Psoas muscle (tissue), 8 donors: ENCODE results near the gene GLB1L2. TPM values are rescaled to one million over a fixed set of nuclear protein-coding genes. Genes with fewer than 3 reads are reported as not detected.

Source experiments
- ATAC-seq, 4 donors: fragments of 200-7000 bp; cut with Tn5 transposase; one replicate each; pipeline ENCODE4 v1.9.1; 2020; ENCODE audit warnings: moderate library complexity in 3 of 4, mild to moderate bottlenecking in 2 of 4
- DNase-seq, 2 donors: peaks; one replicate each; pipeline ENCODE4 v3.0.0-alpha.2; 2020
- H3K27ac ChIP-seq: fragments of 200-600 bp; one replicate; pipeline ENCODE4 v1.8.0; 2022
- H3K27me3 ChIP-seq, 3 donors: fragments of 200-600 bp in 1 of 3; one replicate each; pipeline versions ENCODE4 v1.6.1 to v1.8.0; 2013 to 2022; ENCODE audit warnings: low read length in 2 of 3, mild to moderate bottlenecking in 2 of 3, moderate library complexity in 1 of 3; ENCODE audit not compliant: insufficient read depth in 3 of 3
- H3K36me3 ChIP-seq, 2 donors: fragments of 200-600 bp in 1 of 2; one replicate each; pipeline versions ENCODE4 v1.6.1 to v1.8.0; 2013 to 2022; ENCODE audit warnings: low read depth in 1 of 2, mild to moderate bottlenecking in 1 of 2, moderate library complexity in 1 of 2; ENCODE audit not compliant: insufficient read depth in 1 of 2
- H3K4me1 ChIP-seq: fragments of 200-600 bp; one replicate; pipeline ENCODE4 v1.8.0; 2022
- H3K4me3 ChIP-seq: fragments of 200-600 bp; one replicate; pipeline ENCODE4 v1.8.0; 2022; ENCODE audit warnings: mild to moderate bottlenecking
- H3K9me3 ChIP-seq: fragments of 200-600 bp; one replicate; pipeline ENCODE4 v1.8.0; 2022
- WGBS, 3 donors: extraction: QIAGEN DNeasy Blood & Tissue Kit; methylation state at CpG; one replicate each; pipeline versions ENCODE4 v1.1.6 to v1.1.7; 2013; 5-methylcytosine and 5-hydroxymethylcytosine counted together
- intact Hi-C, 2 donors: fragments of 100-400 bp; cut with DNase I; formaldehyde crosslinking; loops; one replicate each; pipeline versions ENCODE4 v1.11.0 to v1.14.2; 2022
- polyA plus RNA-seq, 3 donors: library from polyadenylated mRNA; stranded (reverse); fragments of 200-250 nt; gene quantifications; one replicate each; pipeline ENCODE4 v1.2.3, GENCODE V29; 2013
- total RNA-seq, 4 donors: library from RNA; stranded (reverse); fragmentation: NEBNext Ultra II Directional in 2 of 4; extraction: Animal tissue kit (Norgen Biotek cat#: 25700) in 2 of 4; gene quantifications; one replicate each; pipeline versions ENCODE4 v1.2.1 to v1.2.4, GENCODE V29; 2021 to 2023
- TF ChIP-seq, protein P1 (sequence below): fragments of 200-600 bp; IDR thresholded peaks from one replicate; pipeline ENCODE4 v1.8.0; 2022; ENCODE audit warnings: antibody characterized with exemption
- donor health status: healthy with polysubstance abuse.
- donor health status: DM: no; HTN: no; CAD: no; lungs with moderate emphysema.
- donor health status: Bipolar disorder and iron deficiency.
- donor health status: healthy.
- donor health status: DM: yes; HTN: yes; CAD: no.
- donor health status: DM: no; HTN: no; CAD: no.
- donor health status: DM: no; HTN: no; CAD: no.
- donor health status: DM: yes; HTN: yes; CAD: no.

Gene GLB1L2
- total and polyA plus RNA-seq, 7 donors: 0.14 to 1.5 (median 0.91) TPM

DNA sequence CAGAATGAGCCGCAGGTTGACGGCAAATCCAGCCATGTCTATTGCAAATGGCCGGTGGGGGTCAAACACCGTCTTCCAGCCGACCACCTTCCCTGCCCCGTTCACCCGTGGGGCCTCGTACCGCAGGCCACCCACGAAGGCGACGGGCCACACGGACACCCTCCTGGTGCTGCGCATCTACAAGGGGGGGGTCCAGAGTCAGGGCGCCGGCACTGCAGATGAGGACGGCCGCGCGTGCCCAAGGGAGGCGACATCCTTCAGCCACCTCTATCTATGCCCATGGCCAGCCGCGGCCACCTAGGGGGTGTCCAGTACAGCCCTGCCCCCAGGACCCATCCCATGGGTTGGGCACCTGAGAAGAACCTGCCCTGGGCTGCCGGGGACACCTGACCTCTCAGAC lies 51.0 kb downstream of the GLB1L2 start:
- no peaks in the 10 kb centered on the region for H3K4me1 ChIP-seq
- intact Hi-C loops: no loop called here
- H3K27ac ChIP-seq: no peak overlapping the region
- TF ChIP-seq, protein P1, sequence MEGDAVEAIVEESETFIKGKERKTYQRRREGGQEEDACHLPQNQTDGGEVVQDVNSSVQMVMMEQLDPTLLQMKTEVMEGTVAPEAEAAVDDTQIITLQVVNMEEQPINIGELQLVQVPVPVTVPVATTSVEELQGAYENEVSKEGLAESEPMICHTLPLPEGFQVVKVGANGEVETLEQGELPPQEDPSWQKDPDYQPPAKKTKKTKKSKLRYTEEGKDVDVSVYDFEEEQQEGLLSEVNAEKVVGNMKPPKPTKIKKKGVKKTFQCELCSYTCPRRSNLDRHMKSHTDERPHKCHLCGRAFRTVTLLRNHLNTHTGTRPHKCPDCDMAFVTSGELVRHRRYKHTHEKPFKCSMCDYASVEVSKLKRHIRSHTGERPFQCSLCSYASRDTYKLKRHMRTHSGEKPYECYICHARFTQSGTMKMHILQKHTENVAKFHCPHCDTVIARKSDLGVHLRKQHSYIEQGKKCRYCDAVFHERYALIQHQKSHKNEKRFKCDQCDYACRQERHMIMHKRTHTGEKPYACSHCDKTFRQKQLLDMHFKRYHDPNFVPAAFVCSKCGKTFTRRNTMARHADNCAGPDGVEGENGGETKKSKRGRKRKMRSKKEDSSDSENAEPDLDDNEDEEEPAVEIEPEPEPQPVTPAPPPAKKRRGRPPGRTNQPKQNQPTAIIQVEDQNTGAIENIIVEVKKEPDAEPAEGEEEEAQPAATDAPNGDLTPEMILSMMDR: no peak
- H3K36me3 ChIP-seq: no peaks in the 10 kb centered on the region
- ATAC-seq (no peak), DNase-seq (no peak)
- H3K27me3 ChIP-seq: peaks cover 0 to 15% (median 2%) of the 10 kb centered on the region in 3 donors
- H3K9me3 ChIP-seq: no peaks in the 10 kb centered on the region
- WGBS, 3 donors: 92 to 95% (median 94%) methylated on average over 24 of the region's 24 CpGs
- H3K4me3 ChIP-seq: no peak overlapping the region

DNA sequence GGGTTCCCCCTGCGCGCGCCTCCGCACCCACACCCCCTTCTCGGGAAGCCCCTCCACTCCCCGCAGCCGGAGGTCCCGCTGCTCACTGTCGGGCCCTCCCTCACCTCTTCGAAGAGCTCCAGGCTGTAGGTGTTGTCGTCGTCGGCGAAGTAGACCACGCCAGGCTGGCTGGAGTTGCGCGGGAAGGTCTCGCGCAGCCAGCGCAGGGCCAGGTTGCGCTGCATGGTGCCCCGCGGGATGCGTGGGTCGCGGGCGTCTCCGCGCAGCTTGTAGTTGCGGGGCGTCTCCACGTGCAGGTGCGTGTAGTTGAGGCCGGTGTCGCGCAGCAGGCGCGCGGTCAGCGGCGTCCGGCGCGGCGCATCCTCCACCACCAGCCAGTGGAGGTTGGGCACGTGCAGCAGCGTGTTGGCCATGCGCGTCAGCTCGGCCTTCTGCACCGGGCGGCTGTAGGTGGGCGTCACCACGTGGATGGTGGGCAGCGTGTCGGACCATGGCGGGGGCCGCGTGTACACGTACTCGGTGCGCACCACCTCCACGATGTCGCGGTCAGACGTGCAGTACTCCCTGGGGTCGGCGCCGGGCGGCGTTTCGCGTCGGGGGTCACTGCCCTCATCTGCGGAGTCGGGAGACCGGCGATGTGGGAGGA lies 51.9 kb downstream of the GLB1L2 start:
- DNase-seq (no peak), ATAC-seq (no peak)
- Histone ChIP-seq H3K27ac (no peak overlapping the region), H3K27me3 (peaks cover 0 to 15% (median 2%) of the 10 kb centered on the region in 3 donors), H3K36me3 (no peaks in the 10 kb centered on the region), H3K9me3 (no peaks in the 10 kb centered on the region), H3K4me1 (no peaks in the 10 kb centered on the region), H3K4me3 (no peak overlapping the region)
- TF ChIP-seq, protein P1: no peak
- 91 to 96% (median 91%) methylated on average over 70 to 78 of the region's 78 CpGs for WGBS, 3 donors
- intact Hi-C loops: no loop called here

DNA sequence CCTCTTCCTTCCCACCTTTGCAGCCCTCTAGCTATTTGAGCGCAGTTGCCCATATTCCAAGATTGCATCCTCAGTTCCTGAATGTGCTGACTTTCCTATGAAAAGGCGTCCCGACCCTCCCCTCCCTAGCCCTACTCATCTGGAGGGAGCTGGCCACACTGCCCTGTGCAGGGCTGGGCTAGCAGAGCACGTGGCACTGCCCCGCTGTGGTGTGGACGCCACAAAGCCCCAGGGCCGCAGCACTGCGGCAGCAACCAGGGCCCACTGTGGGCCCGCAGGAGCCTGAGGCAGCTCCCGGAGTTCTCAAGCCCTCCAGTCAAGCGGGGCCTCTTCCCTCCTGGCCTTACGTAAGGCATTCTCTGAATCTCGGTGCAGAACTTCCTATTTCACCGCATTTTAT lies 52.6 kb downstream of the GLB1L2 start:
- intact Hi-C loops: no loop called here
- TF ChIP-seq, protein P1: no peak
- ATAC-seq: no peak
- Histone ChIP-seq H3K4me1 (no peaks in the 10 kb centered on the region), H3K4me3 (no peak overlapping the region), H3K36me3 (no peaks in the 10 kb centered on the region), H3K9me3 (no peaks in the 10 kb centered on the region), H3K27me3 (peaks cover 0 to 15% (median 2%) of the 10 kb centered on the region in 3 donors), H3K27ac (no peak overlapping the region)
- WGBS, 3 donors: 85 to 89% (median 88%) methylated on average over 14 of the region's 14 CpGs
- DNase-seq: no peak

DNA sequence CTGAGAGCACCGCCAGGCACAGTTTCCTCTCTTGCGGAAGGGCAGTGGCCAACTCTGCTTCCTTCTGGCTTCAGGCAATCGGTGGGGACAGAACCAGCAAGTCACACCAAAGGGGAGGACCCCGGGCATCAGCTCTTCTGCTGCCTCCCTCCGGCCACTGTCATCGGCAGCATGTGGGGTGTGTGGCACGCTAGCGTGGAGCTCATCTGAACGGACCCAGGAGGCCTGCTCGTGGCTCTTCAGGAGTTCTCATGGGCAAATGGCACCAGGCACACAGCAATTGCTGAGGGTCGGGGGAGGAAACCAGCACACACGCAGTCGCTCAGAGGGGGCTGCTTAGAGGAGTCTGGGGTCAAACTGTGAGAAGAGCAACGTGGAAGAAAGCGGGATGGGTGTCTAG lies 53.4 kb downstream of the GLB1L2 start:
- DNase-seq (no peak), ATAC-seq (no peak)
- Histone ChIP-seq H3K9me3 (no peaks in the 10 kb centered on the region), H3K36me3 (no peaks in the 10 kb centered on the region), H3K4me3 (no peak overlapping the region), H3K4me1 (no peaks in the 10 kb centered on the region), H3K27me3 (peaks cover 0 to 17% (median 4%) of the 10 kb centered on the region in 3 donors), H3K27ac (no peak overlapping the region)
- WGBS, 3 donors: 81 to 87% (median 85%) methylated on average over 15 of the region's 15 CpGs
- TF ChIP-seq, protein P1: no peak
- intact Hi-C loops: no loop called here
